ENCODE results near the gene NACAD.

DNA sequence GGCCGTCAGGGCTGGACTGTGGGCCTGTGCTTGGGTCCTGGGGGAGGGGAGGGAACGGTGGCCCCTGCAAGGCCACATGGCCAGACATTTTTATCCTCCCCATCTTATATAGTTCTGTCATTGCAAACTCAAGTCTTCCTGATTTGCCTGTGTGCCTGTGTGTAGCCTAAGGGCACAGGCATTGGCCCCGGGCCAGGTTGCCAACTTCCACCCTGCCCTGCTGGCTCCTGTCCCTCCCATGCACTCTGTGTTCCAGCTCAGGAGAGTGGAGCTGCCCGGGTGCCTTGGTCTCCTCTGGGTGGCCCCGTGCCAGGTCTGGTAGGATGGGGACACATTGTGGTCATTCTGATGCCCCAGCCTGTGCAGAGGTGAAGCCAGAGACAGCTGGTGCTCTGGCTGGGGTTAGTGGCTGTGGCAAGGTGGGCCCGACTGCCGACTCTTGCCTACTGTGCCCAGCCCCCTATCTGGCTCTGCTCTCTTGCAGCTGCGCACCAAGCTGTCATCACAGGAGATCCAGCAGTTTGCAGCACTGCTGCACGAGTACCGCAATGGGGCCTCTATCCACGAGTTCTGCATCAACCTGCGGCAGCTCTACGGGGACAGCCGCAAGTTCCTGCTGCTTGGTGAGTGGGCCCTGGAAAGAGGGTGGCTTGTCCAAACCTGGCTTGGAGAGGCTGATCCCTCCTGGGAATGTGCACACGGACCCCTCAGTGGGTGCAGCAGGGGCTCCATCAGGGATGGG, 14.8 kb downstream of the NACAD start:
- TF ChIP-seq, protein P1, sequence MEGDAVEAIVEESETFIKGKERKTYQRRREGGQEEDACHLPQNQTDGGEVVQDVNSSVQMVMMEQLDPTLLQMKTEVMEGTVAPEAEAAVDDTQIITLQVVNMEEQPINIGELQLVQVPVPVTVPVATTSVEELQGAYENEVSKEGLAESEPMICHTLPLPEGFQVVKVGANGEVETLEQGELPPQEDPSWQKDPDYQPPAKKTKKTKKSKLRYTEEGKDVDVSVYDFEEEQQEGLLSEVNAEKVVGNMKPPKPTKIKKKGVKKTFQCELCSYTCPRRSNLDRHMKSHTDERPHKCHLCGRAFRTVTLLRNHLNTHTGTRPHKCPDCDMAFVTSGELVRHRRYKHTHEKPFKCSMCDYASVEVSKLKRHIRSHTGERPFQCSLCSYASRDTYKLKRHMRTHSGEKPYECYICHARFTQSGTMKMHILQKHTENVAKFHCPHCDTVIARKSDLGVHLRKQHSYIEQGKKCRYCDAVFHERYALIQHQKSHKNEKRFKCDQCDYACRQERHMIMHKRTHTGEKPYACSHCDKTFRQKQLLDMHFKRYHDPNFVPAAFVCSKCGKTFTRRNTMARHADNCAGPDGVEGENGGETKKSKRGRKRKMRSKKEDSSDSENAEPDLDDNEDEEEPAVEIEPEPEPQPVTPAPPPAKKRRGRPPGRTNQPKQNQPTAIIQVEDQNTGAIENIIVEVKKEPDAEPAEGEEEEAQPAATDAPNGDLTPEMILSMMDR (IDR thresholded peaks at IDR 0.05), result no peak
- TF ChIP-seq ZFX (IDR thresholded peaks at IDR 0.05; ENCODE audit: borderline replicate concordance), result no peak
